ENCODE data around the gene FRMD8.

DNA sequence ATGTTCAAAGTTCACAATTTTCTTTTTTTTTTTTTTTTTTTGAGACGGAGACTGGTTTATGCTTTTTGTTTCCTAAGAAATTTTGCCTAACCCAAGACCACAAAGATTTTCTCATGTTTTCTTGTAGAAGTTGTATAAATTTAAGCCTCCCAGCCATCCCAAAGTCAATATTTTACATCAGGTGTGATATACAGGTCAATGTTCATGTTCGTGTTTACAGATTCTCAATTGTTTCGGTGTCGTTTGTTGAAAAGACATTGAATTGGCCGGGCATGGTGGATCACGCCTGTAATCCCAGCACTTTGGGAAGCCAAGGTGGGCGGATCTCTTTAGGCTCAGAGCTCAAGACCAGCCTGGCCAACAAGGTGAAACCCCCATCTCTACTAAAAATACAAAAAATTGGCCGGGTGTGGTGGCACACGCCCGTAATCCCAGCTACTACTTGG, 15.4 kb downstream of the FRMD8 start:
- TF ChIP-seq, protein P1, sequence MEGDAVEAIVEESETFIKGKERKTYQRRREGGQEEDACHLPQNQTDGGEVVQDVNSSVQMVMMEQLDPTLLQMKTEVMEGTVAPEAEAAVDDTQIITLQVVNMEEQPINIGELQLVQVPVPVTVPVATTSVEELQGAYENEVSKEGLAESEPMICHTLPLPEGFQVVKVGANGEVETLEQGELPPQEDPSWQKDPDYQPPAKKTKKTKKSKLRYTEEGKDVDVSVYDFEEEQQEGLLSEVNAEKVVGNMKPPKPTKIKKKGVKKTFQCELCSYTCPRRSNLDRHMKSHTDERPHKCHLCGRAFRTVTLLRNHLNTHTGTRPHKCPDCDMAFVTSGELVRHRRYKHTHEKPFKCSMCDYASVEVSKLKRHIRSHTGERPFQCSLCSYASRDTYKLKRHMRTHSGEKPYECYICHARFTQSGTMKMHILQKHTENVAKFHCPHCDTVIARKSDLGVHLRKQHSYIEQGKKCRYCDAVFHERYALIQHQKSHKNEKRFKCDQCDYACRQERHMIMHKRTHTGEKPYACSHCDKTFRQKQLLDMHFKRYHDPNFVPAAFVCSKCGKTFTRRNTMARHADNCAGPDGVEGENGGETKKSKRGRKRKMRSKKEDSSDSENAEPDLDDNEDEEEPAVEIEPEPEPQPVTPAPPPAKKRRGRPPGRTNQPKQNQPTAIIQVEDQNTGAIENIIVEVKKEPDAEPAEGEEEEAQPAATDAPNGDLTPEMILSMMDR (conservative IDR thresholded peaks at IDR 0.05; ENCODE audit: low read depth, low read length): no peak
- no peak for TF ChIP-seq EZH2 (IDR thresholded peaks at IDR 0.05; ENCODE audit: low read length, unreplicated experiment)
